ENCODE results near the gene EIF2S3. TPM values are rescaled to one million over a fixed set of nuclear protein-coding genes. Genes with fewer than 3 reads are reported as not detected.
A peak's percentile ranks its signal among the peaks of the same experiment; 100 is the strongest.
"Not testable (repeated sequence)": the region's sequence is repeated elsewhere in the genome, so short reads cannot be mapped to it uniquely, and the experiment has no call there.

EIF2S3 gene
- total RNA-seq, 4 donors from 2014 or later, result 139 to 179 (median 156) TPM

DNA sequence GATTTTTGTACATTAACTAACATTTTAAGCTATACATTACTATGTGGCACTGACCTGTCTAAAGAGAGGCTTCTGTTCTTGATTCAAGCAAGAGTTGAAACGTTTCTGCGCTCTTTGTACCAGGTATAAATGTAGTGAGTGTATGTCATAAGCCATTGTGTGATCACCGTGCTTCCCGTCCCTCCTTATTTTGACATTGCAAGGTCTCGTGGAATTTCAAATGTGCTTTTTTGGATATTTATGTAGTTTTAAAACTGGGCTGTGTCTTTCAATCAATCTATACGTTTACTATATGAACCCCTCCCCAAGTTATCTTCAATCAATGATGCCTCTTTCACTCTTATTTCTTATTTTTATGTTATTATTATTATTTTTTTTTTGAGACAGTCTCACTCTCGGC lies 27.7 kb upstream of the EIF2S3 start, which contains the start of gene KLHL15:
Gene KLHL15, minus strand, starts transcription at position 101 of the 400 bp plus-strand sequence. CDS start 20,493 bp downstream, outside the sequence.
- no peaks in the 10 kb centered on the region for H3K27me3 ChIP-seq
- no peaks in the 10 kb centered on the region for H3K4me1 ChIP-seq
- TF ChIP-seq POLR2AphosphoS5 (IDR thresholded peaks at IDR 0.05), result no peak
- H3K9me3 ChIP-seq, result no peaks in the 10 kb centered on the region
- no peak for ATAC-seq
- WGBS, 2 donors (ENCODE audit: low coverage in 1 of 2), result 75 to 83% methylated on average over 5 to 6 of the region's 7 CpGs
- H3K27ac ChIP-seq, result peak within 1 kb of the TSS; percentile 97 to 99 (median 98)
- no peaks in the 10 kb centered on the region for H3K36me3 ChIP-seq
- peak within 1 kb of the TSS; percentile 82 to 85 for H3K4me3 ChIP-seq

DNA sequence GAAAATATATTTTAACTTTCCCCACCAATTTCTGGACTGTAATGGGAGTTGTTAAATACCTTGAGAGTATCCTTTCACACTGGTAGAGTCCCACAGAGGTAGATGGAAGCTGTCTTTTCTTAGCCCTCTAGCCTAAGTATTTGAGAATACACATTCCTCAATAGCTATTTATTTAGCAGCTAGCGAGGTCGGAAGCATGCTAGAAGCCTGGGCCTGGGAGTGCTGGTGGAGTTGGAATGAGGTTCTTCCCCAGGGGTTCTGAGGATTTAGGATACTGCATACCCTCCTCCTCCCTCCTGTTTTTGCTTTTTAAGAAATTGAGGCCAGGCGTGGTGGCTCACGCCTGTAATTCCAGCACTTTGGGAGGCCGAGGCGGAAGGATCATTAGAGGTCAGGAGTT lies 26.8 kb upstream of the EIF2S3 start:
- Histone ChIP-seq H3K9me3 (no peaks in the 10 kb centered on the region), H3K36me3 (no peaks in the 10 kb centered on the region), H3K4me1 (no peaks in the 10 kb centered on the region), H3K4me3 (no peak overlapping the region), H3K27me3 (no peaks in the 10 kb centered on the region), H3K27ac (no peak overlapping the region)
- TF ChIP-seq, protein P1, sequence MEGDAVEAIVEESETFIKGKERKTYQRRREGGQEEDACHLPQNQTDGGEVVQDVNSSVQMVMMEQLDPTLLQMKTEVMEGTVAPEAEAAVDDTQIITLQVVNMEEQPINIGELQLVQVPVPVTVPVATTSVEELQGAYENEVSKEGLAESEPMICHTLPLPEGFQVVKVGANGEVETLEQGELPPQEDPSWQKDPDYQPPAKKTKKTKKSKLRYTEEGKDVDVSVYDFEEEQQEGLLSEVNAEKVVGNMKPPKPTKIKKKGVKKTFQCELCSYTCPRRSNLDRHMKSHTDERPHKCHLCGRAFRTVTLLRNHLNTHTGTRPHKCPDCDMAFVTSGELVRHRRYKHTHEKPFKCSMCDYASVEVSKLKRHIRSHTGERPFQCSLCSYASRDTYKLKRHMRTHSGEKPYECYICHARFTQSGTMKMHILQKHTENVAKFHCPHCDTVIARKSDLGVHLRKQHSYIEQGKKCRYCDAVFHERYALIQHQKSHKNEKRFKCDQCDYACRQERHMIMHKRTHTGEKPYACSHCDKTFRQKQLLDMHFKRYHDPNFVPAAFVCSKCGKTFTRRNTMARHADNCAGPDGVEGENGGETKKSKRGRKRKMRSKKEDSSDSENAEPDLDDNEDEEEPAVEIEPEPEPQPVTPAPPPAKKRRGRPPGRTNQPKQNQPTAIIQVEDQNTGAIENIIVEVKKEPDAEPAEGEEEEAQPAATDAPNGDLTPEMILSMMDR (IDR thresholded peaks at IDR 0.05), result no peak
- TF ChIP-seq POLR2A (IDR thresholded peaks at IDR 0.05) (no peak), EP300 (IDR thresholded peaks at IDR 0.05) (no peak), POLR2AphosphoS5 (IDR thresholded peaks at IDR 0.05) (no peak)
- ATAC-seq, result no peak
- 83 to 93% methylated on average over 2 to 4 of the region's 6 CpGs for WGBS, 2 donors (ENCODE audit: low coverage in 1 of 2)

DNA sequence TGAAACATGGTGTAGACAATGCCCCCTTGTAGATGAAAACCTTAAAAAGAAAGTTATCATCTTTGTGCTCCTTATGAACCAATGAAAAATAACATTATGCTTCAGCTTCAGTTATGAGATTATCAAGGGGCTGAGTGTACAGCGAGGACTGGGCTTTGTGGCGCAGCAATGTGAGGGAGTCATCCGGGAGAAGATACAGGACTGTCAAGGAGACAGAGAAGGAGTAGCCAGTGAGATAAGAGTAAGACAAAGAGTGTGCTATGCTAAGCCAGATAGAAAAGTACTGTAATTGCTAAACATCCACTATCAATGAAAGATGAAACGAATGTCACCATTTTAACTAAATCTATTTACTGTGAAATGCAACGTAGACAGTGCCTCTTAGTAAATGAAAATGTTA lies 24.2 kb upstream of the EIF2S3 start:
- Histone ChIP-seq H3K27ac (no peak overlapping the region), H3K27me3 (no peaks in the 10 kb centered on the region), H3K9me3 (no peaks in the 10 kb centered on the region), H3K4me1 (no peaks in the 10 kb centered on the region), H3K36me3 (no peaks in the 10 kb centered on the region), H3K4me3 (no peak overlapping the region)
- 69 to 77% methylated on average over 4 to 5 of the region's 5 CpGs for WGBS, 2 donors (ENCODE audit: low coverage in 1 of 2)
- TF ChIP-seq, protein P1 (IDR thresholded peaks at IDR 0.05), result no peak
- TF ChIP-seq POLR2AphosphoS5 (IDR thresholded peaks at IDR 0.05) (no peak), POLR2A (IDR thresholded peaks at IDR 0.05) (no peak), EP300 (IDR thresholded peaks at IDR 0.05) (no peak)
- no peak for ATAC-seq

DNA sequence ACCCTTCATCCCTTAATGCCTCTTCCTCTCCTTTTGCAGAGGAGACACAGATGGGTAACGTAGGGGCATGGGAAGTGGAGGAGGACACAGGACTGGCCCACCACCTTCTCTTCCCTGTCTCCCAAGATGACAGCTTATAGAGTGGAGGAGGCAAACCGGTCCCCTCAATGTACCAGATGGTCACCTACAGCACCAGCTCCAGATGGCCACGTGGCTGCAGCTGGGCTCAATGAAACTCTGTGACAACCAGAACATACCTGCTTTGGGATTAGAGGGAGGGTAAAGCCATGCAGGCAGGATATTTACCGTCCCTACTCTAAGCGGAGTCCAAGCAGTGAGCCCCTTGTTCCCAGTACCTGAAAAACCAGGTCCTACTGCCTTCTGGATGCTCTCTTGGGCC lies 20.3 kb upstream of the EIF2S3 start:
- no peak for TF ChIP-seq POLR2AphosphoS5 (IDR thresholded peaks at IDR 0.05)
- TF ChIP-seq, protein P1 (IDR thresholded peaks at IDR 0.05), result no peak
- TF ChIP-seq POLR2A (IDR thresholded peaks at IDR 0.05), result no peak
- no peak for TF ChIP-seq EP300 (IDR thresholded peaks at IDR 0.05)
- H3K4me1 ChIP-seq, result no peaks in the 10 kb centered on the region
- H3K9me3 ChIP-seq, result no peaks in the 10 kb centered on the region
- H3K27me3 ChIP-seq, result no peaks in the 10 kb centered on the region
- H3K27ac ChIP-seq, result no peak overlapping the region
- ATAC-seq, result no peak
- no peak overlapping the region for H3K4me3 ChIP-seq
- H3K36me3 ChIP-seq, result no peaks in the 10 kb centered on the region
- WGBS, 2 donors (ENCODE audit: low coverage in 1 of 2), result 69 to 100% methylated on average over 1 to 4 of the region's 5 CpGs

DNA sequence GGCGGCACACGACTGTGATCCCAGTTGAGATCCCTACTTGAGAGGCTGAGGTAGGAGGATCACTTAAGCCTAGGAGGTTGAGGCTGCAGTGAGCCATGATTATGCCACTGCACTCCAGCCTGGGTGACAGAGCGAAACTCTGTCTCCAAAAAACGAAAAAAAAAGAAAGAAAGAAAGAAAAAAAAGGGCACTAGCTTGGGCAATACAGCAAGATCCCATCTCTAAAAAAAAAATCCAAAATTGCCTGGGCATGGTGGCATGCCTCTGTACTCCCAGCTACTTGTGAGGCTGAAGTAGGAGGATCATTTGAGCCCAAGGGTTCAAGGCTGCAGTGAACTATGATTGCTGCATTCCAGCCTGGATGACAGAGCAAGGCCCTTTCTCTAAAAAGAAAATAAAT lies 17.0 kb upstream of the EIF2S3 start:
- TF ChIP-seq POLR2AphosphoS5 (IDR thresholded peaks at IDR 0.05) (no peak), EP300 (IDR thresholded peaks at IDR 0.05) (no peak), POLR2A (IDR thresholded peaks at IDR 0.05) (no peak)
- TF ChIP-seq, protein P1 (IDR thresholded peaks at IDR 0.05), result no peak
- H3K27ac ChIP-seq, result no peak overlapping the region
- H3K9me3 ChIP-seq, result no peaks in the 10 kb centered on the region
- no peak overlapping the region for H3K4me3 ChIP-seq
- ATAC-seq, result no peak
- H3K4me1 ChIP-seq, result no peaks in the 10 kb centered on the region
- no peaks in the 10 kb centered on the region for H3K27me3 ChIP-seq
- 40% methylated on average over 1 of the region's 4 CpGs; no CpG with 5 or more reads in 1 of the 2 donors for WGBS, 2 donors (ENCODE audit: low coverage in 1 of 2)
- no peaks in the 10 kb centered on the region for H3K36me3 ChIP-seq

DNA sequence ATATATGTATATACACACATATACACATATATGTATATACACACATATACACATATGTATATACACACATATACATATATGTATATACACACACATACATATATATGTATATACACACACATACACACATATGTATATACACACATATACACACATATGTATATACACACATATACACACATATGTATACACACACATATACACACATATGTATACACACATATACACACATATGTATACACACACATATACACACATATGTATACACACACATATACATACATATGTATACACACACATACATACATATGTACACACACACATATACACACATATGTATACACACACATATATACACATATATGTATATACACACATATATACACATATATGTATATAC lies 8.7 kb upstream of the EIF2S3 start:
- not testable (repeated sequence) for H3K4me3 ChIP-seq, H3K27me3 ChIP-seq, H3K36me3 ChIP-seq, H3K9me3 ChIP-seq, H3K4me1 ChIP-seq, H3K27ac ChIP-seq, ATAC-seq

DNA sequence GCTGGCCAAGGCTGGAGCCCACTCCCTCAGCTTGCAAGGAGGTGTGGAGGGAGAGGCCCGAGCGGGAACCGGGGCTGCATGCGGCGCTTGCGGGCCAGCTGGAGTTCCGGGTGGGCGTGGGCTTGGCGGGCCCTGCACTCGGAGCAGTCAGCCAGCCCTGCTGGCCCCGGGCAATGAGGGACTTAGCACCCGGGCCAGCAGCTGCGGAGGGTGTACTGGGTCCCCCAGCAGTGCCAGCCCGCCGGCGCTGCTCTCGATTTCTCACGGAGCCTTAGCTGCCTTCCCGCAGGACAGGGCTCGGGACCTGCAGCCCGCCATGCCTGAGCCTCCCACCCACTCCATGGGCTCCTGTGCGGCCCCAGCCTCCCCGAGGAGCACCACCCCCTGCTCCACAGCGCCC lies 5.1 kb upstream of the EIF2S3 start:
- not testable (repeated sequence) for H3K4me1 ChIP-seq, H3K27me3 ChIP-seq, H3K4me3 ChIP-seq, H3K36me3 ChIP-seq, H3K9me3 ChIP-seq, H3K27ac ChIP-seq, ATAC-seq
- WGBS, 2 donors (ENCODE audit: low coverage in 1 of 2), result no CpG with 5 or more reads among the region's 24 CpGs

DNA sequence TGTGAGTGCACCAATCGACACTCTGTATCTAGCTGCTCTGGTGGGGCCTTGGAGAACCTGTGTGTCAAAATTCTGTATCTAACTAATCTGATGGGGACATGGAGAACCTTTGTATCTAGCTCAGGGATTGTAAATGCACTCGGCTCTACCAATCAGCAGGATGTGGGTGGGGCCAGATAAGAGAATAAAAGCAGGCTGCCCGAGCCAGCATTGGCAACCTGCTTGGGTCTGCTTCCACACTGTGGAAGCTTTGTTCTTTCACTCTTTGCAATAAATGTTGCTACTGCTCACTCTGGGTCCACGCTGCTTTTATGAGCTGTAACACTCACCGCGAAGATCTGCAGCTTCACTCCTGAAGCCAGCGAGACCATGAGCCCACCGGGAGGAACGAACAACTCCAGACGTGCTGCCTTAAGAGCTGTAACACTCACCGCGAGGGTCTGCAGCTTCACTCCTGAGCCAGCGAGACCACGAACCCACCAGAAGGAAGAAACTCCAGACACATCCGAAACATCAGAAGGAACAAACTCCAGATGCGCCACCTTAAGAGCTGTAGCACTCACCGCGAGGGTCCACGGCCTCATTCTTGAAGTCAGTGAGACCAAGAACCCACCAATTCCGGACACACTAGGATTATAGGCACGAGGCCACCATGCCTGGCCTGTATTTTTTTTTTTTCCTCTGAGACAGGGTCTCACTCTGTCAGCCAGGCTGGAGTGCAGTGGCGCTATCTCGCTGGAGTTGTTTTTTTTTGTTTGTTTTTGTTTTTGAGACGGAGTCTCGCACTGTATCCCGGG lies 4.0 kb upstream of the EIF2S3 start:
- ATAC-seq, H3K27me3 ChIP-seq, H3K9me3 ChIP-seq, H3K36me3 ChIP-seq, H3K27ac ChIP-seq, H3K4me3 ChIP-seq, H3K4me1 ChIP-seq: not testable (repeated sequence)
- WGBS, 2 donors (ENCODE audit: low coverage in 1 of 2), result 77 to 83% methylated on average over 7 to 9 of the region's 26 CpGs

Data from gastroesophageal sphincter (tissue), 4 donors.